HepG2 (cell line): ENCODE measurements around the gene CHMP4B. TPM values are rescaled to one million over a fixed set of nuclear protein-coding genes. Genes with fewer than 3 reads are reported as not detected.

Experiments used
- ATAC-seq: fragments of 200-7000 bp; cut with Tn5 transposase; 3 replicates; pipeline ENCODE4 v1.9.1; 2020; ENCODE audit warnings: mild to moderate bottlenecking, moderate library complexity
- BruUV-seq: library from RNA; stranded (reverse); fragments of 400-500 nt; replicated peaks from 2 replicates; lab custom pipeline; 2021; lab: Mats Ljungman, UMichigan
- CTCF ChIA-PET: fragments of 300-600 bp; formaldehyde crosslinking; extraction: SDS; loops from one replicate; lab custom pipeline; 2021; ENCODE audit warnings: low total read pairs, inconsistent platforms, low intra/inter-chr PET ratio; lab: Yijun Ruan, JAX
- POLR2A ChIA-PET: fragments of 350-600 bp; sonication (Branson Sonifier 250); formaldehyde crosslinking; loops from one replicate; lab custom pipeline; 2020; ENCODE audit warnings: antibody characterized with exemption, inconsistent platforms; lab: Yijun Ruan, JAX
- DNase-seq: peaks from one replicate; pipeline ENCODE4 v3.0.0-alpha.2; 2015; ENCODE audit warnings: low spot score
- FAIRE-seq: peaks from 3 replicates; lab custom pipeline; 2011; peaks lifted over from hg19 to GRCh38; lab: Jason Lieb, UNC
- H2AFZ ChIP-seq: one replicate; pipeline ENCODE4 v1.6.1; 2011; ENCODE audit warnings: low read length, inconsistent platforms
- H3K27ac ChIP-seq: fragments of 300-600 bp; 3 replicates; pipeline ENCODE4 v1.8.0; 2011; ENCODE audit warnings: mixed run types, mild to moderate bottlenecking, mixed read lengths, low read length, inconsistent platforms; ENCODE audit not compliant: insufficient read depth; ENCODE audit errors: extremely low read length
- H3K27me3 ChIP-seq, 2 experiments: fragments of 200-600 bp in 1 of 2; 2 replicates in 1 of 2; 3 replicates in 1 of 2; pipeline versions ENCODE4 v1.6.0 to v1.8.0; 2011; ENCODE audit warnings: low read length in 2 of 2, mild to moderate bottlenecking in 2 of 2, moderate library complexity in 2 of 2, inconsistent platforms in 1 of 2; ENCODE audit not compliant: insufficient read depth in 2 of 2, control insufficient read depth in 1 of 2
- H3K36me3 ChIP-seq, 2 experiments: fragments of 200-600 bp in 1 of 2; replicated peaks in 1 of 2; 2 replicates in 1 of 2; 3 replicates in 1 of 2; pipeline versions ENCODE4 v1.5.1 to v1.8.0; 2011; ENCODE audit warnings: low read length in 2 of 2, inconsistent platforms in 1 of 2; ENCODE audit not compliant: insufficient read depth in 2 of 2, control insufficient read depth in 1 of 2
- H3K4me1 ChIP-seq: 2 replicates; pipeline ENCODE4 v1.5.1; 2012; ENCODE audit warnings: low read length, inconsistent platforms; ENCODE audit not compliant: insufficient read depth
- H3K4me2 ChIP-seq: 2 replicates; pipeline ENCODE4 v1.6.0; 2011; ENCODE audit warnings: low read depth, low read length, inconsistent platforms
- H3K4me3 ChIP-seq, 3 experiments: fragments of 200-600 bp in 1 of 3; sonication (generic), shearing (Covaris generic) in 1 of 3; replicated peaks in 1 of 3; 2 replicates each; pipeline ENCODE4 v1.5.1; 2011 to 2016; ENCODE audit warnings: low read length in 3 of 3, inconsistent platforms in 2 of 3, low read depth in 2 of 3, mild to moderate bottlenecking in 2 of 3, control low read depth in 1 of 3, mixed read lengths in 1 of 3; ENCODE audit not compliant: insufficient read depth in 1 of 3
- H3K79me2 ChIP-seq: one replicate; pipeline ENCODE4 v1.6.1; 2011; ENCODE audit warnings: low read length, inconsistent platforms; ENCODE audit not compliant: insufficient read depth
- H3K9ac ChIP-seq: 2 replicates; pipeline ENCODE4 v1.6.0; 2011; ENCODE audit warnings: mild to moderate bottlenecking, low read depth, low read length, inconsistent platforms; ENCODE audit not compliant: insufficient read depth
- H3K9me3 ChIP-seq: 2 replicates; pipeline ENCODE4 v1.5.1; 2012; ENCODE audit warnings: mild to moderate bottlenecking, low read length
- H4K20me1 ChIP-seq: 2 replicates; pipeline ENCODE4 v1.6.0; 2011; ENCODE audit warnings: inconsistent platforms, mild to moderate bottlenecking, low read length, moderate library complexity; ENCODE audit not compliant: insufficient read depth
- ATF7 ChIP-seq, 2 experiments: fragments of 450-650 bp in 1 of 2; sonication (generic) in 1 of 2; formaldehyde crosslinking in 1 of 2; IDR thresholded peaks; 2 replicates each; pipeline versions ENCODE4 v1.4.0 to v1.6.1; 2016 to 2020; ENCODE audit warnings: antibody characterized with exemption in 1 of 2, mild to moderate bottlenecking in 1 of 2, missing genetic modification reagents in 1 of 2
- CREB1 ChIP-seq, 2 experiments: fragments of 450-650 bp in 1 of 2; IDR thresholded peaks; 2 replicates each; pipeline ENCODE4 v1.6.1; 2016 to 2017; ENCODE audit warnings: control low read depth in 1 of 2, mild to moderate bottlenecking in 1 of 2, missing compliant biosample characterization in 1 of 2, missing genetic modification characterization in 1 of 2
- FOXA1 ChIP-seq, 2 experiments: fragments of 450-650 bp in 1 of 2; sonication (generic) in 1 of 2; formaldehyde crosslinking in 1 of 2; IDR thresholded peaks; 2 replicates each; pipeline versions ENCODE4 v1.4.0 to v1.6.1; 2016 to 2020; ENCODE audit warnings: missing genetic modification reagents in 1 of 2
- FOXM1 ChIP-seq: sonication (generic); formaldehyde crosslinking; IDR thresholded peaks from 2 replicates; pipeline ENCODE4 v1.5.0; 2020; ENCODE audit warnings: missing genetic modification reagents
- FOXP1 ChIP-seq, 2 experiments: fragments of 450-650 bp in 1 of 2; IDR thresholded peaks; 2 replicates each; pipeline ENCODE4 v1.6.1; 2017 to 2018; ENCODE audit warnings: antibody characterized with exemption in 1 of 2
- JUNB ChIP-seq: sonication (generic); formaldehyde crosslinking; IDR thresholded peaks from 2 replicates; pipeline ENCODE4 v1.8.0; 2022; ENCODE audit warnings: missing genetic modification reagents, mild to moderate bottlenecking, borderline replicate concordance
- KMT2B ChIP-seq: IDR thresholded peaks from 2 replicates; pipeline ENCODE4 v1.6.1; 2016; ENCODE audit warnings: missing genetic modification reagents, missing compliant biosample characterization
- LCORL ChIP-seq, 2 experiments: fragments of 450-650 bp in 1 of 2; sonication (generic) in 1 of 2; formaldehyde crosslinking in 1 of 2; IDR thresholded peaks; 2 replicates each; pipeline versions ENCODE4 v1.5.0 to v1.6.1; 2017 to 2020; ENCODE audit warnings: antibody characterized with exemption in 1 of 2, missing genetic modification reagents in 1 of 2
- SUZ12 ChIP-seq: fragments of 150-350 bp; IDR thresholded peaks from 2 replicates; pipeline ENCODE4 v1.6.1; 2014; ENCODE audit warnings: low read depth, low read length
- ZNF350 ChIP-seq: sonication (generic); formaldehyde crosslinking; IDR thresholded peaks from 2 replicates; pipeline ENCODE4 v1.4.0; 2020; ENCODE audit warnings: mild to moderate bottlenecking, low read depth, missing genetic modification reagents, borderline replicate concordance
- ZNF644 ChIP-seq: IDR thresholded peaks from 2 replicates; pipeline ENCODE4 v1.6.1; 2016; ENCODE audit warnings: low read depth
- WGBS: methylation state at CpG from one replicate; pipeline ENCODE4 v1.1.6; 2017; ENCODE audit warnings: low lambda C conversion rate; 5-methylcytosine and 5-hydroxymethylcytosine counted together
- in situ Hi-C: cut with HindIII; loops from 2 replicates; pipeline ENCODE4 v1.10.0; 2017; ENCODE audit warnings: low pct_unique_long_range_greater_than_20kb; ENCODE audit not compliant: extremely low pct_ligation_motif_present
- intact Hi-C: fragments of 100-400 bp; cut with micrococcal nuclease; formaldehyde crosslinking; loops from one replicate; pipeline ENCODE4 v1.10.0; 2022; ENCODE audit not compliant: unreplicated experiment
- polyA plus RNA-seq, 8 experiments: library from polyadenylated mRNA; depleted of rRNA in 3 of 8; stranded (reverse) in 7 of 8; unstranded in 1 of 8; fragments of >200 nt; fragmentation: Illumina TruSeq in 4 of 8; extraction: Trizol in 4 of 8; gene quantifications; 2 replicates each; pipeline versions ENCODE4 v1.2.1 to v1.2.3, GENCODE V29; 2011 to 2016; ENCODE audit warnings: low read depth in 4 of 8, missing spikeins in 1 of 8, mixed read lengths in 1 of 8; ENCODE audit not compliant: insufficient read depth in 1 of 8
- total RNA-seq, 5 experiments: library from RNA; depleted of rRNA; stranded (reverse); fragments of >200 nt; fragmentation: Illumina TruSeq; extraction: Trizol; gene quantifications; 2 replicates each; pipeline ENCODE4 v1.2.3, GENCODE V29; 2016; ENCODE audit warnings: low read depth in 1 of 5
- TF ChIP-seq, protein P1 (sequence below): IDR thresholded peaks from 2 replicates; pipeline ENCODE4 v1.6.1; 2012; ENCODE audit warnings: low read depth, low read length, improper control_type of control experiment
- TF ChIP-seq, protein P2 (sequence below): sonication (generic); formaldehyde crosslinking; IDR thresholded peaks from 2 replicates; pipeline ENCODE4 v1.9.0; 2021; ENCODE audit warnings: missing genetic modification reagents, borderline replicate concordance
- TF ChIP-seq, protein P3 (sequence below): sonication (generic); formaldehyde crosslinking; IDR thresholded peaks from 2 replicates; pipeline ENCODE4 v1.4.0; 2020; ENCODE audit warnings: missing genetic modification reagents
- TF ChIP-seq, protein P4 (sequence below): sonication (generic); formaldehyde crosslinking; IDR thresholded peaks from 2 replicates; pipeline ENCODE4 v1.5.0; 2020; ENCODE audit warnings: missing genetic modification reagents

The CHMP4B gene
- total and polyA plus RNA-seq, 2 of the 13 experiments (the other 11 are each of a cell fraction or from before 2014, with no cell fraction given), result 40.1 to 45.6 TPM

DNA sequence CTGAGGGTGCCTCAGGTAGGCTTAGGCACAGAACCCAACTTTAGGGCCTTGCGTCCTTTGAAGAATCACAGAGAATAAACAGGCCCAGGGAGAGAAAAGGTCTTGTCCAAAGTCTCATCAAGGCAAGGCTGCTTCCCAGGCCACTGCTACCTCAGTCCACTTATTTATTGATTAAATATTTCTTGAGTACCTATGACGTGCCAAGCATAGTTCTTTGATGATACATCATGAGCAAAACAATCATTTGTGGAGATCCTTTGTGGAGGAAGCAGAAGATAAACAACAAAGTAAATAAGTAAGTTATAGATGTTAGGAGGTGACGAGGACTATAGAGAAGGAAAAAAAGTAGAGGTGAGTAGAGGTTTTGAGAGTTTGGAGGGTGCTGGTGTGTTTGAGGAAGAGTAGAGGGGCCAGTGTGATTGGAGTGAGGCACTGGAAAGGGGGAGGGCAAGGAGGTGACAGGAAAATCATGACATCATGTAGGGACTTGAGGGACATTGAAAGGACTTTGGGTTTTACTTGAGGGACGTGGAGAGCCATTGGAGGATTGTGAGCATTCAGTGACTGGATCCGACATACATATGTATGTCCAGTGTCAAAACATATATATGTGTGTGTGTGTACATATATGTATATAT lies 14.1 kb upstream of the CHMP4B start:
- Histone ChIP-seq H3K4me2 (peak overlapping the region; percentile 10), H3K79me2 (no peaks in the 10 kb centered on the region), H3K4me1 (peaks cover 34% of the 10 kb centered on the region), H3K9me3 (no peaks in the 10 kb centered on the region), H4K20me1 (no peaks in the 10 kb centered on the region), H2AFZ (no peak overlapping the region), H3K27me3 (0 out of 5 replicates have a peak, but pooled peaks cover 0 to 5% of the 10 kb centered on the region in 2 experiments), H3K4me3 (no peak overlapping the region), H3K36me3 (no peaks in the 10 kb centered on the region), H3K27ac (no peak overlapping the region), H3K9ac (no peak overlapping the region)
- DNase-seq (peak; percentile 55), FAIRE-seq (no peak), ATAC-seq (no peak)
- intact Hi-C loops, result loop anchor here (10.0 kb wide), 1 partner anchor 278 kb away; no protein-coding TSS in a partner anchor
- in situ Hi-C loops, result no loop called here
- CTCF ChIA-PET, result no interaction called here
- POLR2A ChIA-PET, result interaction anchor here (1.2 to 6.0 kb wide), 2 partner anchors 16 to 28 kb away, joined by 3 to 35 read pairs; partner anchors contain the start of gene CHMP4B
- 26% methylated on average over 5 of the region's 5 CpGs for WGBS
- no TSS peak for BruUV-seq
- peak; percentile 60 for TF ChIP-seq FOXA1 (IDR thresholded peaks at IDR 0.05)
- peak; percentile 22; the same call in 1 of the 2 replicates for TF ChIP-seq FOXA1 (CRISPR knock-in tag; IDR thresholded peaks at IDR 0.05)
- TF ChIP-seq SUZ12, result no peak
- TF ChIP-seq FOXP1 (IDR thresholded peaks at IDR 0.05), result peak; percentile 81; the same call in 1 of the 2 replicates
- TF ChIP-seq FOXP1 (CRISPR knock-in tag; IDR thresholded peaks at IDR 0.05), result peak; percentile 47
- TF ChIP-seq, protein P1, sequence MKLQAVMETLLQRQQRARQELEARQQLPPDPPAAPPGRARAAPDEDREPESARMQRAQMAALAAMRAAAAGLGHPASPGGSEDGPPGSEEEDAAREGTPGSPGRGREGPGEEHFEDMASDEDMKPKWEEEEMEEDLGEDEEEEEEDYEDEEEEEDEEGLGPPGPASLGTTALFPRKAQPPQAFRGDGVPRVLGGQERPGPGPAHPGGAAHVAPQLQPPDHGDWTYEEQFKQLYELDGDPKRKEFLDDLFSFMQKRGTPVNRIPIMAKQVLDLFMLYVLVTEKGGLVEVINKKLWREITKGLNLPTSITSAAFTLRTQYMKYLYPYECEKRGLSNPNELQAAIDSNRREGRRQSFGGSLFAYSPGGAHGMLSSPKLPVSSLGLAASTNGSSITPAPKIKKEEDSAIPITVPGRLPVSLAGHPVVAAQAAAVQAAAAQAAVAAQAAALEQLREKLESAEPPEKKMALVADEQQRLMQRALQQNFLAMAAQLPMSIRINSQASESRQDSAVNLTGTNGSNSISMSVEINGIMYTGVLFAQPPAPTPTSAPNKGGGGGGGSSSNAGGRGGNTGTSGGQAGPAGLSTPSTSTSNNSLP, result peak; percentile 58; the same call in 1 of the 2 replicates
- TF ChIP-seq, protein P2, sequence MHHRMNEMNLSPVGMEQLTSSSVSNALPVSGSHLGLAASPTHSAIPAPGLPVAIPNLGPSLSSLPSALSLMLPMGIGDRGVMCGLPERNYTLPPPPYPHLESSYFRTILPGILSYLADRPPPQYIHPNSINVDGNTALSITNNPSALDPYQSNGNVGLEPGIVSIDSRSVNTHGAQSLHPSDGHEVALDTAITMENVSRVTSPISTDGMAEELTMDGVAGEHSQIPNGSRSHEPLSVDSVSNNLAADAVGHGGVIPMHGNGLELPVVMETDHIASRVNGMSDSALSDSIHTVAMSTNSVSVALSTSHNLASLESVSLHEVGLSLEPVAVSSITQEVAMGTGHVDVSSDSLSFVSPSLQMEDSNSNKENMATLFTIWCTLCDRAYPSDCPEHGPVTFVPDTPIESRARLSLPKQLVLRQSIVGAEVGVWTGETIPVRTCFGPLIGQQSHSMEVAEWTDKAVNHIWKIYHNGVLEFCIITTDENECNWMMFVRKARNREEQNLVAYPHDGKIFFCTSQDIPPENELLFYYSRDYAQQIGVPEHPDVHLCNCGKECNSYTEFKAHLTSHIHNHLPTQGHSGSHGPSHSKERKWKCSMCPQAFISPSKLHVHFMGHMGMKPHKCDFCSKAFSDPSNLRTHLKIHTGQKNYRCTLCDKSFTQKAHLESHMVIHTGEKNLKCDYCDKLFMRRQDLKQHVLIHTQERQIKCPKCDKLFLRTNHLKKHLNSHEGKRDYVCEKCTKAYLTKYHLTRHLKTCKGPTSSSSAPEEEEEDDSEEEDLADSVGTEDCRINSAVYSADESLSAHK (CRISPR knock-in tag), result no peak
- no peak for TF ChIP-seq ZNF644 (CRISPR knock-in tag)
- TF ChIP-seq ZNF350, result 0 out of 2 replicates have a peak, but pooled peaks have one; percentile 32
- no peak for TF ChIP-seq KMT2B (CRISPR knock-in tag)
- no peak for TF ChIP-seq FOXM1 (CRISPR knock-in tag)
- TF ChIP-seq LCORL (IDR thresholded peaks at IDR 0.05), result no peak
- no peak for TF ChIP-seq LCORL (CRISPR knock-in tag; IDR thresholded peaks at IDR 0.05)
- TF ChIP-seq, protein P3, sequence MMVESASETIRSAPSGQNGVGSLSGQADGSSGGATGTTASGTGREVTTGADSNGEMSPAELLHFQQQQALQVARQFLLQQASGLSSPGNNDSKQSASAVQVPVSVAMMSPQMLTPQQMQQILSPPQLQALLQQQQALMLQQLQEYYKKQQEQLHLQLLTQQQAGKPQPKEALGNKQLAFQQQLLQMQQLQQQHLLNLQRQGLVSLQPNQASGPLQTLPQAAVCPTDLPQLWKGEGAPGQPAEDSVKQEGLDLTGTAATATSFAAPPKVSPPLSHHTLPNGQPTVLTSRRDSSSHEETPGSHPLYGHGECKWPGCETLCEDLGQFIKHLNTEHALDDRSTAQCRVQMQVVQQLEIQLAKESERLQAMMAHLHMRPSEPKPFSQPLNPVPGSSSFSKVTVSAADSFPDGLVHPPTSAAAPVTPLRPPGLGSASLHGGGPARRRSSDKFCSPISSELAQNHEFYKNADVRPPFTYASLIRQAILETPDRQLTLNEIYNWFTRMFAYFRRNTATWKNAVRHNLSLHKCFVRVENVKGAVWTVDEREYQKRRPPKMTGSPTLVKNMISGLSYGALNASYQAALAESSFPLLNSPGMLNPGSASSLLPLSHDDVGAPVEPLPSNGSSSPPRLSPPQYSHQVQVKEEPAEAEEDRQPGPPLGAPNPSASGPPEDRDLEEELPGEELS (CRISPR knock-in tag), result 0 out of 2 replicates have a peak, but pooled peaks have one; percentile 17
- TF ChIP-seq ATF7 (IDR thresholded peaks at IDR 0.05), result peak; percentile 89
- no peak for TF ChIP-seq ATF7 (CRISPR knock-in tag; IDR thresholded peaks at IDR 0.05)
- 0 out of 2 replicates have a peak, but pooled peaks have one; percentile 19 for TF ChIP-seq JUNB
- TF ChIP-seq, protein P4, sequence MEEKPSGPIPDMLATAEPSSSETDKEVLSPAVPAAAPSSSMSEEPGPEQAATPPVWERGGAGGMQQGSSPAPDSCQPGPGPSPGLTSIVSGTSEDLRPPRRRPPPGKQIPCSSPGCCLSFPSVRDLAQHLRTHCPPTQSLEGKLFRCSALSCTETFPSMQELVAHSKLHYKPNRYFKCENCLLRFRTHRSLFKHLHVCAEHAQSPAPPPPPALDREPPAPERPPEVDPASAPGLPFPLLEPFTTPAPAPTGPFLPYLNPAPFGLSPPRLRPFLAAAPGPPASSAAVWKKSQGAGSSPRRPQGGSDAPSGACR (CRISPR knock-in tag), result 0 out of 2 replicates have a peak, but pooled peaks have one; percentile 28
- peak; percentile 84 for TF ChIP-seq CREB1 (IDR thresholded peaks at IDR 0.05)
- TF ChIP-seq CREB1 (CRISPR knock-in tag; IDR thresholded peaks at IDR 0.05), result no peak
